Upper lobe of left lung (tissue), 6 donors: ENCODE data around the gene GIGYF1. TPM values are rescaled to one million over a fixed set of nuclear protein-coding genes. Genes with fewer than 3 reads are reported as not detected.
A peak's percentile ranks its signal among the peaks of the same experiment; 100 is the strongest.

Experiments used
- ATAC-seq, 2 donors: fragments of 200-7000 bp; cut with Tn5 transposase; one replicate each; pipeline ENCODE4 v1.9.1; 2022; ENCODE audit warnings: mild to moderate bottlenecking in 2 of 2, moderate library complexity in 2 of 2; ENCODE audit not compliant: low FRiP score in 2 of 2
- DNase-seq, 2 donors: peaks; one replicate each; pipeline ENCODE4 v3.0.0-alpha.2; 2019 to 2020
- H3K27ac ChIP-seq, 4 donors: fragments of 200-600 bp; sonication (generic); one replicate each; pipeline ENCODE4 v1.5.1; 2016 to 2019
- H3K27me3 ChIP-seq, 4 donors: fragments of 200-600 bp; sonication (generic); one replicate each; pipeline ENCODE4 v1.5.1; 2017 to 2019
- H3K36me3 ChIP-seq, 4 donors: fragments of 200-600 bp; sonication (generic); one replicate each; pipeline ENCODE4 v1.5.1; 2016 to 2019
- H3K4me1 ChIP-seq, 4 donors: fragments of 200-600 bp; sonication (generic); one replicate each; pipeline ENCODE4 v1.5.1; 2018 to 2019
- H3K4me3 ChIP-seq, 4 donors: fragments of 200-600 bp; sonication (generic); one replicate each; pipeline ENCODE4 v1.5.1; 2017 to 2019; ENCODE audit warnings: mild to moderate bottlenecking in 2 of 4, moderate library complexity in 1 of 4
- H3K9me3 ChIP-seq, 4 donors: fragments of 200-600 bp; sonication (generic); one replicate each; pipeline ENCODE4 v1.5.1; 2018 to 2019
- EP300 ChIP-seq, 4 donors: sonication (generic); formaldehyde crosslinking; IDR thresholded peaks; one replicate each; pipeline ENCODE4 v1.5.1; 2017; ENCODE audit warnings: antibody characterized with exemption in 4 of 4, control low read depth in 2 of 4
- POLR2A ChIP-seq, 4 donors: fragments of 450-650 bp; IDR thresholded peaks; one replicate each; pipeline ENCODE4 v1.5.1; 2016 to 2017; ENCODE audit warnings: antibody characterized with exemption in 4 of 4, mild to moderate bottlenecking in 2 of 4
- POLR2AphosphoS5 ChIP-seq, 2 donors: sonication (generic); formaldehyde crosslinking; IDR thresholded peaks; one replicate each; pipeline ENCODE4 v1.5.1; 2017; ENCODE audit warnings: antibody characterized with exemption in 2 of 2
- WGBS, 2 donors: methylation state at CpG; one replicate each; pipeline ENCODE4 v1.1.5; 2017 to 2018; 5-methylcytosine and 5-hydroxymethylcytosine counted together
- total RNA-seq, 6 donors: library from RNA; depleted of rRNA in 4 of 6; stranded (reverse); fragments of >200 nt in 4 of 6; gene quantifications; one replicate each; pipeline versions ENCODE4 v1.1.0 to v1.2.1, GENCODE V29; 2016 to 2021
- TF ChIP-seq, protein P1 (sequence below), 6 experiments: fragments of 450-650 bp in 4 of 6; fragments of 200-600 bp in 2 of 6; sonication (generic) in 2 of 6; IDR thresholded peaks; one replicate each; pipeline ENCODE4 v1.5.1; 2016 to 2019; ENCODE audit warnings: antibody characterized with exemption in 6 of 6
- donor health status: DM: no; HTN: no; CAD: no; lungs with moderate emphysema.
- donor health status: DM: no; HTN: yes; CAD: no; lungs with severe emphysema.

GIGYF1 gene
- total RNA-seq, 6 donors from 2014 or later = 18.7 to 151 (median 52.9) TPM

DNA sequence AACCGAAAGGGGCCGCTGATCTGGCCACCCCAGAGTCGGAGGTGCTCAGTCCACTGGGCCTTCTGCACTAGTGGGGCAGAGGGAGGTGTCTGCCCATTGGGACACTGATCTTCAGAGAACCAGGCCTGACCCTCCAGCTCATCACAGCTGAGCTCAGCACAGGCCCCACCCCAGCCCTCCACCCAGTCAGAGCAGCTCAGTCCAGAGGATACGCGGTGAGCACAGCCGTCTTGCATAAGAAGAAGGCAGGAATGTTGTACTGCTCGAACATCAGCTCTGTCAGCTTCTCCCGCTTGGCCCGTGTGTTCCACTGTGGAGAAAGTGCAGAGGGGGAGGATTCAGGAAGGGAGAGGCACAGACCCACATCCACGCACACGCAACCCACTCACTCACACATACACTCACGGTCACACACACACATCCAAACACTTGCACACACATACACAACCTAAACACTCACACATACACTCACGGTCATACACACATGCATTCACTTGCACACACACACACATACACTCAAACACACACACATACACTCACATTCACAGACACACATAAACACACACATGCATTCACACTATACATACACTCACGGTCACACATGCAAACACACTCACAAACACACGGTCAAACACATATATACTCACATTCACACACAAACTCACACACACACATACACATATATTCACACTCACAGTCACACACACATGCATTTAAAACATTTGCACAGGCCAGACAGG is 44.1 kb downstream of the GIGYF1 start:
- ATAC-seq (peak in 1 of 2 donors; percentile 16), DNase-seq (no peak)
- H3K27me3 ChIP-seq = peaks cover 0 to 12% (median 3%) of the 10 kb centered on the region in 4 donors
- H3K4me1 ChIP-seq = no peaks in the 10 kb centered on the region
- H3K36me3 ChIP-seq = no peaks in the 10 kb centered on the region
- TF ChIP-seq, protein P1, sequence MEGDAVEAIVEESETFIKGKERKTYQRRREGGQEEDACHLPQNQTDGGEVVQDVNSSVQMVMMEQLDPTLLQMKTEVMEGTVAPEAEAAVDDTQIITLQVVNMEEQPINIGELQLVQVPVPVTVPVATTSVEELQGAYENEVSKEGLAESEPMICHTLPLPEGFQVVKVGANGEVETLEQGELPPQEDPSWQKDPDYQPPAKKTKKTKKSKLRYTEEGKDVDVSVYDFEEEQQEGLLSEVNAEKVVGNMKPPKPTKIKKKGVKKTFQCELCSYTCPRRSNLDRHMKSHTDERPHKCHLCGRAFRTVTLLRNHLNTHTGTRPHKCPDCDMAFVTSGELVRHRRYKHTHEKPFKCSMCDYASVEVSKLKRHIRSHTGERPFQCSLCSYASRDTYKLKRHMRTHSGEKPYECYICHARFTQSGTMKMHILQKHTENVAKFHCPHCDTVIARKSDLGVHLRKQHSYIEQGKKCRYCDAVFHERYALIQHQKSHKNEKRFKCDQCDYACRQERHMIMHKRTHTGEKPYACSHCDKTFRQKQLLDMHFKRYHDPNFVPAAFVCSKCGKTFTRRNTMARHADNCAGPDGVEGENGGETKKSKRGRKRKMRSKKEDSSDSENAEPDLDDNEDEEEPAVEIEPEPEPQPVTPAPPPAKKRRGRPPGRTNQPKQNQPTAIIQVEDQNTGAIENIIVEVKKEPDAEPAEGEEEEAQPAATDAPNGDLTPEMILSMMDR (IDR thresholded peaks at IDR 0.05) = no peak
- no peak for TF ChIP-seq POLR2AphosphoS5 (IDR thresholded peaks at IDR 0.05)
- TF ChIP-seq EP300 (IDR thresholded peaks at IDR 0.05) = no peak
- TF ChIP-seq POLR2A (IDR thresholded peaks at IDR 0.05) = no peak
- no peaks in the 10 kb centered on the region for H3K9me3 ChIP-seq
- H3K27ac ChIP-seq = no peak overlapping the region
- WGBS, 2 donors = 69 to 82% methylated on average over 11 to 15 of the region's 15 CpGs
- no peak overlapping the region for H3K4me3 ChIP-seq

DNA sequence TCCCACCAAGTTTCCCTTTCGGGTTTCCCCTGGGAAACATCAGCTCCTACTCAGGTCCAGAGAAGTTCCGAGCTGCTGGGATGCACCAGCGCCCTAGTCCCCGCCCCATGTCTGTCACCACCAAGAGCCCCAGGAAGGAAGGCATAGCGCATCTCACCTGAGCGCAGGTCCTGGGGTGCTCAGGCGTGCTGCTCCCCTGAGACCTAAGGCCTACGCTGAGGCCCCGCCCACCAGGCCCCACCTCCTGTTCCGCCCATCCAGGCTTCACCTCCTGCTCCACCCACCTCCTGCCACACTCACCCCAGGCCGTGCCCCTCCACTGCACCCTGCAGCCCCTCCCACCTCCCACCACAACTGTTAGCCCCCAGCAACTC is 51.5 kb downstream of the GIGYF1 start:
- peaks cover 0 to 15% (median 0%) of the 10 kb centered on the region in 4 donors for H3K27me3 ChIP-seq
- WGBS, 2 donors = 48 to 58% methylated on average over 4 to 11 of the region's 11 CpGs

DNA sequence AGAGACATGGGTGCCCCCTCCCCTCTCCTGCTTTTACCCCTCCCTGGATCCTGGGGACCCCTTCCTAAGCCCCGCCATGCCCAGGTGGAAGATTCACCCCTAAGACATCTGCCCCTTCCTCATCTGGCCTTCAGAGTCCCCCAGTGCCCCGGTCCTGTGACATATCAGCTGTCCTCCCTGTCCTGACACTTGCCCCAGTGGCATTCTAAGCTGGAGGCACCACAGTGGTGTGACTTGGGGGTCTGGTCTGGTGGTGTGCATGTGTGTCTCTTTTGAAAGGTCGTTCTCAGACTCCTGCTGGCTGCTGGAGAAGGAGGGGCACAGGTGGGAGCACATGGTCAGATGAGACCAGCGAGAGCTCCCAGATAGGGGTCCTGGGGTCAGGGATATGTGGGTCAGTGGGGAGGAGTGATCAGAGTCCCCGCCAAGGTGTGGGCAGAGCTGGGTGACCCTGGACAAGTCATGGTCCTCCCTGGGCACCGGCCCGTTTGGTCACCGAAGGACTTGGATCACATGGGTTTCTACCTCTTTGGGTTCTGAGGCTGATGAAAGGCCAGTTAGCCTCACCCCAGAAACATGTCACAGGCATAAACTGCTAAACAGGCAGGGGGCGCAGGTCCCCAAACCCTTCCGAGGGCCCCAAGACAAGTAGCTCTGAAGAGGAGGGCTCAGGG is 52.1 kb downstream of the GIGYF1 start:
- Histone ChIP-seq H3K4me1 (no peaks in the 10 kb centered on the region), H3K27ac (no peak overlapping the region), H3K27me3 (peaks cover 0 to 10% (median 0%) of the 10 kb centered on the region in 4 donors), H3K9me3 (no peaks in the 10 kb centered on the region), H3K36me3 (no peaks in the 10 kb centered on the region), H3K4me3 (no peak overlapping the region)
- DNase-seq (no peak), ATAC-seq (no peak)
- WGBS, 2 donors = 81 to 92% methylated on average over 6 to 10 of the region's 10 CpGs
- TF ChIP-seq POLR2AphosphoS5 (IDR thresholded peaks at IDR 0.05) (no peak), EP300 (IDR thresholded peaks at IDR 0.05) (no peak), POLR2A (IDR thresholded peaks at IDR 0.05) (no peak)
- TF ChIP-seq, protein P1 (IDR thresholded peaks at IDR 0.05) = no peak

More for the DNA sequence above, 51.5 kb downstream of the GIGYF1 start:
- Histone ChIP-seq H3K4me1 (no peaks in the 10 kb centered on the region), H3K27ac (no peak overlapping the region), H3K9me3 (no peaks in the 10 kb centered on the region), H3K4me3 (no peak overlapping the region), H3K36me3 (no peaks in the 10 kb centered on the region)
- ATAC-seq (peak in 1 of 2 donors; percentile 26), DNase-seq (peak in 1 of 2 donors; percentile 86)
- TF ChIP-seq EP300 (IDR thresholded peaks at IDR 0.05) (no peak), POLR2A (IDR thresholded peaks at IDR 0.05) (no peak), POLR2AphosphoS5 (IDR thresholded peaks at IDR 0.05) (no peak)
- TF ChIP-seq, protein P1 (IDR thresholded peaks at IDR 0.05) = no peak

DNA sequence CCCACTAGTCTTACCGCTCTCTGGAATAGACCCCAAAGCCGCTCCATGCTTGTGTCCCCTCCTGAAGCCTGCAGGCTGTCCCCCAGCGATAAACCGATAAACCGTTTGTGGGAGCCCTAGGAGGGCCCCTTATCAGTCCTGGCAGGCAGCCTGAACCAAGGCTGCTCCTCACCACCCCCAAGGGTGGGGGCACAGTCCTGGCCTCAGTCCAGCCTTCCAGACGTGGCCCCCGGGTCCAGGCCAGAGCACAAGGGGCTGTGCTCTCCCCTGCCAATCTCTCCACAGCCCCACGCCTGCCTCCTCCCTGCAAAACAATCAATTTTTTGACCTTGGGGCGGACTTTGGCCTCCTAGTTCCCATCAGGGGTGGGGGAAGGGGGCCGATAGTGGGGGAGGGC is 52.6 kb downstream of the GIGYF1 start, which contains the start of gene TFR2:
Gene TFR2 (minus strand): TSS at position 90 of the 397 bp plus-strand sequence. CDS start 43 bp downstream, at position 47.
- ATAC-seq (no peak), DNase-seq (no peak)
- Histone ChIP-seq H3K4me3 (no peak within 1 kb of the TSS), H3K9me3 (no peaks in the 10 kb centered on the region), H3K36me3 (no peaks in the 10 kb centered on the region), H3K4me1 (no peaks in the 10 kb centered on the region), H3K27ac (no peak within 1 kb of the TSS), H3K27me3 (peaks cover 0 to 6% (median 0%) of the 10 kb centered on the region in 4 donors)
- TF ChIP-seq EP300 (IDR thresholded peaks at IDR 0.05) (no peak), POLR2AphosphoS5 (IDR thresholded peaks at IDR 0.05) (no peak), POLR2A (IDR thresholded peaks at IDR 0.05) (no peak)
- TF ChIP-seq, protein P1 (IDR thresholded peaks at IDR 0.05) = no peak
- 41 to 45% methylated on average over 9 to 10 of the region's 10 CpGs for WGBS, 2 donors
